Measurements from ENCODE around the gene MB21D2.

Gene MB21D2

GRCh38 chr3:192884777-192885773, 32.6 kb downstream of the MB21D2 start (continued):
- TF ChIP-seq REST (tag by site-specific recombination; IDR thresholded peaks at IDR 0.05) (no peak), ZFP37 (tag by site-specific recombination; IDR thresholded peaks at IDR 0.05) (no peak), ZNF701 (tag by site-specific recombination; IDR thresholded peaks at IDR 0.05) (no peak), ZNF248 (tag by site-specific recombination; IDR thresholded peaks at IDR 0.05) (no peak), ZSCAN5A (tag by site-specific recombination; IDR thresholded peaks at IDR 0.05) (no peak), ZNF629 (tag by site-specific recombination; IDR thresholded peaks at IDR 0.05) (peak; percentile 92), EGR2 (tag by site-specific recombination; IDR thresholded peaks at IDR 0.05; ENCODE audit: low read depth) (no peak), ZNF239 (tag by site-specific recombination; IDR thresholded peaks at IDR 0.05) (no peak), ZNF488 (tag by site-specific recombination; IDR thresholded peaks at IDR 0.05) (no peak), ZSCAN4 (tag by site-specific recombination; IDR thresholded peaks at IDR 0.05) (no peak), ZNF138 (tag by site-specific recombination; IDR thresholded peaks at IDR 0.05; ENCODE audit: borderline replicate concordance) (no peak), ZNF747 (tag by site-specific recombination; IDR thresholded peaks at IDR 0.05) (no peak), ZFHX2 (tag by site-specific recombination; conservative IDR thresholded peaks at IDR 0.05) (no peak), ZNF549 (tag by site-specific recombination; IDR thresholded peaks at IDR 0.05) (no peak), TSHZ1 (tag by site-specific recombination; IDR thresholded peaks at IDR 0.05; ENCODE audit: borderline replicate concordance) (no peak), ZNF610 (tag by site-specific recombination; IDR thresholded peaks at IDR 0.05; ENCODE audit: borderline replicate concordance) (no peak), ZXDB (tag by site-specific recombination; IDR thresholded peaks at IDR 0.05) (peak; percentile 61), HIC1 (tag by site-specific recombination; IDR thresholded peaks at IDR 0.05) (peak; percentile 76), ZNF521 (tag by site-specific recombination; IDR thresholded peaks at IDR 0.05) (no peak), GLI2 (tag by site-specific recombination; IDR thresholded peaks at IDR 0.05; ENCODE audit: borderline replicate concordance, low read depth) (peak; percentile 43)
- TF ChIP-seq, protein P1, sequence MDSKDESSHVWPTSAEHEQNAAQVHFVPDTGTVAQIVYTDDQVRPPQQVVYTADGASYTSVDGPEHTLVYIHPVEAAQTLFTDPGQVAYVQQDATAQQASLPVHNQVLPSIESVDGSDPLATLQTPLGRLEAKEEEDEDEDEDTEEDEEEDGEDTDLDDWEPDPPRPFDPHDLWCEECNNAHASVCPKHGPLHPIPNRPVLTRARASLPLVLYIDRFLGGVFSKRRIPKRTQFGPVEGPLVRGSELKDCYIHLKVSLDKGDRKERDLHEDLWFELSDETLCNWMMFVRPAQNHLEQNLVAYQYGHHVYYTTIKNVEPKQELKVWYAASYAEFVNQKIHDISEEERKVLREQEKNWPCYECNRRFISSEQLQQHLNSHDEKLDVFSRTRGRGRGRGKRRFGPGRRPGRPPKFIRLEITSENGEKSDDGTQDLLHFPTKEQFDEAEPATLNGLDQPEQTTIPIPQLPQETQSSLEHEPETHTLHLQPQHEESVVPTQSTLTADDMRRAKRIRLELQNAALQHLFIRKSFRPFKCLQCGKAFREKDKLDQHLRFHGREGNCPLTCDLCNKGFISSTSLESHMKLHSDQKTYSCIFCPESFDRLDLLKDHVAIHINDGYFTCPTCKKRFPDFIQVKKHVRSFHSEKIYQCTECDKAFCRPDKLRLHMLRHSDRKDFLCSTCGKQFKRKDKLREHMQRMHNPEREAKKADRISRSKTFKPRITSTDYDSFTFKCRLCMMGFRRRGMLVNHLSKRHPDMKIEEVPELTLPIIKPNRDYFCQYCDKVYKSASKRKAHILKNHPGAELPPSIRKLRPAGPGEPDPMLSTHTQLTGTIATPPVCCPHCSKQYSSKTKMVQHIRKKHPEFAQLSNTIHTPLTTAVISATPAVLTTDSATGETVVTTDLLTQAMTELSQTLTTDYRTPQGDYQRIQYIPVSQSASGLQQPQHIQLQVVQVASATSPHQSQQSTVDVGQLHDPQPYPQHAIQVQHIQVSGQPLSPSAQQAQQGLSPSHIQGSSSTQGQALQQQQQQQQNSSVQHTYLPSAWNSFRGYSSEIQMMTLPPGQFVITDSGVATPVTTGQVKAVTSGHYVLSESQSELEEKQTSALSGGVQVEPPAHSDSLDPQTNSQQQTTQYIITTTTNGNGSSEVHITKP (tag by site-specific recombination; IDR thresholded peaks at IDR 0.05): peak; percentile 13; the same call in 1 of the 2 replicates

Measured in HEK293 (cell line).